DOHH2 (cell line): ENCODE measurements around the gene MECP2.

Experiments used
- CTCF ChIP-seq: fragments of 200-600 bp; sonication (generic); IDR thresholded peaks from one replicate; pipeline ENCODE4 v1.5.1; 2014; ENCODE audit warnings: antibody characterized with exemption, mild to moderate bottlenecking, low read depth, low read length; ENCODE audit not compliant: poor library complexity, severe bottlenecking
- EZH2phosphoT487 ChIP-seq: fragments of 200-600 bp; sonication (generic); IDR thresholded peaks from 2 replicates; pipeline ENCODE4 v1.6.1; 2017; ENCODE audit warnings: borderline replicate concordance, mild to moderate bottlenecking, antibody characterized with exemption, low read length, moderate library complexity, mixed read lengths

GRCh38 chrX:154040863-154041262, 56.7 kb downstream of the MECP2 start:
- TF ChIP-seq CTCF (no peak), EZH2phosphoT487 (no peak)
